Stimulated activated CD4-positive, alpha-beta T cell treated with anti-CD3 and anti-CD28 coated beads, Interleukin-2, amount 100 ng/mL, for 48 hours (primary cell): Measurements from ENCODE around the gene NAPA.
"Not testable (repeated sequence)": the region's sequence is repeated elsewhere in the genome, so short reads cannot be mapped to it uniquely, and the experiment has no call there.

Experiments used
- DNase-seq, 2 donors: peaks; one replicate each; pipeline ENCODE4 v3.0.0-alpha.2; 2020

NAPA gene

DNA sequence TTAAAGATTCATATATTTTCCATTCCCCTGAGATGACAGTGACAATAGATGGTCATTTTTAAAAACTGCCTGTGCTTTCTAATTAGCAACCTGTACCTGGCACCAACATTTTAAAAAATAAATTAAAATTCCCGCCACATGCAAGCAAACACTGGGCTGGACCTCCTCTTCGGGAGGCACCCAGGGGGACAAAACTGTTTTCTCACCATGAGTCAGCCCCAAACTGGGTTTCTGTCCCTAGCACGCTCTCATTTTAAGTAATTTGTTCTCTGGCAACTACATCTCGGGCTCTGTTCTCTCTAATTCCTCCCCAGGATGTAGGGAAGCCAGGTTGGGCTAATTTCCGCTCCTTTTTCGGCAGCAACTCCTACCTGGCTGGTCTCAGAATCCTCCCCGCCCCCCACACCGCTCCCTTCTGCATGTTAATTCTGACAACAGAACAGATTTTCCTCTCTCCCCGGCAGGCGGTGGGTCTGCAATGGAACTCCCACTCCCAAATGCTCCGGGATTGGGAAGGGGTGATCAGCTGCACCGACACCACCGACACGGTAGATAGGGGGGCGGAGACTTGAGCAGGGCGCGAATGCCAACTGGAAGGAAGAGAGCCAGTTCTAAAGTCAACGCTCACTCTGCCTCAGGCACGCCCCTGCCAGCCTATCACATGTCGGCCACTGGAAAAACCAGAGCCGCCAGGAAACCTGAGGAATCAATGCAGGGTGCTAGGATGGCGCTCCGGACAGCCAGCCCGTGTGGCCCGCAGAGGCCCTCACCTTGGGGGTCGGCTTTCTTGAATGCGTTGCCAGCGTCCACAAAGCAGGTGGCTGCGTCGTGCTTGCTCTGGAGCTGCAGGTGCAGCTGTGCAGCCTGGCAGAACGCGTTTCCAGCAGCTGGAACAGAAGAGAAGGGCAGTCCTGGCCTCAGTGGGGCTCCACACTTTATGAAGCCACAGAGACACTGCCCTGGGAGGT, 14.7 kb downstream of the NAPA start:
- DNase-seq = no peak

DNA sequence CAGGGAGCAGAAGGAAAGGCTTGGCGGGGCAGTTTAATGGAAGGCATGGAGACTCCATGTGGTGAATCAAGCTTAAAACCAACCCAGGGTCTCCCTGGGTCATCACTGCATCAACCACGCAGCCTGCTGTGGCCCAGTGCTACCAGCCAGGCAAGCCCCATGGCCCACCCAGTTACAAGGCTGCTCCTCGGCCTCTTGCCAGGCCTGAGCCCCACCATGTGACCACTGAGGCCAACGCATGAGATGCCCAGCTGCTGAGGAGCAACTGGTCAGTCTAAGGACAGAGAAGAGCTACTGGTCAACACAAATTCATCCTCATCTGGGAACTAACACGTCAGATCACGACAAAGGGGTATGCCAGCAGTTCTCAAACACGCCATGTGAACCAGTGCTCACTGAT, 15.5 kb downstream of the NAPA start:
- DNase-seq = no peak

DNA sequence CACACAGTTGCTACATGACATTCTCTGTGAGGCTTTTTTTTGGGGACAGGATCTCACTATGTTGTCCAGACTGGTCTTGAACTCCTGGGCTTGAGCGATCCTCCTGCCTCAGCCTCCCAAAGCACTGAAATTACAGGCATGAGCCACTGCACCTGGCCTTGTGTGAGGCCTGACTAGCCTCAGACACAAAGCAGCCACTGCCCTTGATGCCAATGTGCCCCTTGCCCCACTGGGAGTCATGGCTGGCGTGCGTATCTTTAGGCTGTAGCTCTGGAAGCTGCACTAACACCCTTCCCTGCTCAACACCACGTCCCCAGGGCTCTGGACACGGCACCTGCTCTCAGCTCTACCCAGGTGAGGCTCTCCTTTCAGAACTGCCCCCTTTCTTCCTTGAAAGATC, 16.3 kb downstream of the NAPA start:
- no peak for DNase-seq

DNA sequence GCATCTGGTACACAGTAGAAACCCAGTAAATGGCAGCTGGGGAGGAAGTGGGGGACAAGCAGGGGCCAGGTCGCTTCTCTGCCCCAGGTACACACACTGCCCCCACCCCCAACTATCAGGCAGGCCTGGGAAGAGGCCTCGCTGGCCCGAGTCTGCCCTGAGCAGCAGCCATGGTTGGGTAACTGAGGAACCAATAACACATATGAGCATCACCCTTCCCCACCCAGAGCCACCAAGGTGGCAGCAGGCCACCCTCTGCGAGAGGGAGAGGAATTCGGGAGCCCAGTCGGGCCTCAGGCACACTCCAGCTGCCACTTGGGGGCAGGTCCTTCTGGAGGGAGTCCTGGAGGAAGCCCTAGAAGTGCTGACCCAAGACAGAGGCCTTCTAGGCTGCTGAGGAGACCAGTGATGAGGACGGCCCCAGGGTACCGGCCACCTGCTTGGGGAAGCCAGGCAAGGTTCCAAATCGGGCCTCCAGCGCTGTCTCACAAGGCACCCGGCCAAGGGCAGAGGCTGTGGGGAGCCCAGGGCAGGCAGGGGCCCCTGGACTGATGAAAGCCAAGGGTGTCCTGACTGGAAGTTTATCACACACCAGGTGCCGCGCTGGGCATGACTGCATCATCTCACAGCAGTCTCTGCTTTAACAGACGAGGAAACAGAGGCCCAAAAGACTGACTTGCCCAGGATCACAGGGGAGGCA, 16.9 kb downstream of the NAPA start:
- no peak for DNase-seq

DNA sequence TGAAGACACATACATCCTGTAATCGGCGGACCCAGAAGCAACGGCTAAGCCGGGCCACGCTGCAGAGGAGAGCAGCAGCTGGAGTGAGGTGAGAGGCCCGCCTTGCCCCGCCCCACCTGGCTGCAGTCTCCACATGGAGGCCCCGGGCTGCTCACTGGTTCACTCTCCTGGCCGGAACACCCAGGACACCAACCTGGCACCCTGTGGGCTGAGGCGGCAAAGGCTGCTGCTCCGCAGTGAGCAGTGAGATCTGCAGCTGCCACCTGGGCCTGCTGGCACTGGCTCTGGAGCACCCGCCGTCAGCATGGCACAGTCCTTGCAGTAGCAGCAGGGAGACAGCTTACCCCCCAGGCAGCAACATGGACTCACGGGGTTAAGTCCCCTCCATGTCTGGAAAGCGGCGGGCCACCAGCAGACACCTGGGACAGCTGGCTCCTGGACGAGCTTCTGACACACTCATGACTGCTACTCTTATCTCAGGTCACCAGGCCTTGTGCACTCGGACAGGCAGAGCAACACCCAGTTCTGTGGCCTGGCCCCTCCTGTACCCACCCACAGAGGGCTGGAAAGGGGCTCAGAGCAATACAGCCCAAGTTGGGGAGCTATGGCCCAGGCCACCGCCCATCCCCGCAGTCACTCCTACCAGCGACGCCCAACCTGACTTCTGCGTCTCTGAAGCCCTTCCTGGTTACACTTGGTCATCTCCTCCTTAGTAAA, 17.7 kb downstream of the NAPA start:
- DNase-seq = no peak

DNA sequence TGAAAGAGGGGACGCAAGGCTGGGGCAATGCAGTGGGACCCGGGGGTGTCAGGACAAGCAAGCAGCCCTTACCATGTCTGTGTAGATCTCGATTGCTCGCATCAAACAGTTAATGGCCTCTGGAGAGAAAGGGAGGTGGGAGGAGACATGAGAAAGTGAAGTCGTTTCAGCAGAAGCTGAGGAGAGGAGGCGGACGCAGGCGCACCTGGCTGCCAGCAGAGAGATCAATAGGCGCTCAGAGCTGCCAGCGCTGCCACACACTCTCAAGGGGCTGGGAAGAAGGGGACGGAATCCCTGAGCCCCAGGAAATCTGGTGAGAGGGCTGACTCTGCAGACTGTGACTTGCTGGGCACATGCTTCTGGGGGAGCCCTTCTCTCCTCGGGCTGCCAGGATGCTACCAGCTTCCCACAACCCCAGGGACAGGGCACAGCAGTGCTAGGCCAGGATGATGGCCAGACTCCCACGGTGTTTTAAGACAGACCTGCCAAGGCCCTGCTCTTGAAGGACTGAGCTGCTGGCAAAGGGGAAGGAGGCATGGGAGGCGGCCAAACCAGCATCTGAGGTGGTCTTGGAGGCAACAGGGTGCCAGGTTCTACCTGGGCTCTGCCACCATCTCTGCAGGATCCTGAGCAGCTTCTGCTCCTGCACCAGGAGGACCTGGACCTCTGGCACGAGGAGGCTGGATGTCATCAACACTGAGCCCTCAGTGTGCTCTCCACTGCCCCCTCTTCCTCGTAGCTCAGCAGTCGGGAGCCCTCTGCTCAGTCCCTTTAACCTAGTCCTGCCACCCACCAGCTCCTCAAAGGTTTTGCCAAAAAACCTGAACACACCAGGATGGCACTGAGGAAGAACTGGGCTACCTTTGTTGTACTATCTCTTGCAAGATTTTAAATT, 19.1 kb downstream of the NAPA start:
- DNase-seq = no peak

DNA sequence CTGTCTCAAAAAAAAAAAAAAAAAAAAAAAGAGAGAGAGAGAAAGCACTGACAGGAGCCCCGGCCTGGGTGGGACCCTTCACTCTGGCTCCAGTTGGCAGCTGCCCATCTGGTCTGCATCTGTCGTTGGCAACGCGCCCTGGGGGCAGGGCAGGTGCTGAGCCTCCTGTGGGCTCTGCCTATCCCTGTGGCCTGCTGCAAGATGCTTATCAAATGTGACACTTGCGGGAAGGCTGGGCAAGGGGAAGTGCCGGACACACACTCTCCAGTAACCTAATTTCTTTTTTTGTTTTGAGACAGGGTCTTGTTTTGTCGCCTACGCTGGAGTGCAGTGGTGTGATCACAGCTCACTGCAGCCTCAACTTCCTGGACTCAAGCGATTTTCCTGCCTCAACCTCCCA, 20.1 kb downstream of the NAPA start:
- no peak for DNase-seq

DNA sequence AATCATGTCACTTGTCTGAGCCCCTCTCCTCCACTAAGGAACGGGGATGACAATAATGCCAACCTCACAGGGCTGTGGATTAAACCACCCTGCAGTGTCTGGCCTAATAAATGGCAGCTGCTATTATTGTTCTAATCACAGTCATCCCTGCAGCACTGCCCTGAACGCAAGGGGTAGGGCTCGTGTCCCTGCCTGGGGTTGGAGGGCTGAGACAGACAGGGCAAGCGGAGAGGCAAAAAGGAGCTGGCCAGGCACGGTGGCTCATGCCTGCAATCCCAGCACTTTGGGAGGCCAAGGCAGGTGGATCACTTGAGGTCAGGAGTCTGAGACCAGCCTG, 20.7 kb downstream of the NAPA start:
- DNase-seq = no peak

DNA sequence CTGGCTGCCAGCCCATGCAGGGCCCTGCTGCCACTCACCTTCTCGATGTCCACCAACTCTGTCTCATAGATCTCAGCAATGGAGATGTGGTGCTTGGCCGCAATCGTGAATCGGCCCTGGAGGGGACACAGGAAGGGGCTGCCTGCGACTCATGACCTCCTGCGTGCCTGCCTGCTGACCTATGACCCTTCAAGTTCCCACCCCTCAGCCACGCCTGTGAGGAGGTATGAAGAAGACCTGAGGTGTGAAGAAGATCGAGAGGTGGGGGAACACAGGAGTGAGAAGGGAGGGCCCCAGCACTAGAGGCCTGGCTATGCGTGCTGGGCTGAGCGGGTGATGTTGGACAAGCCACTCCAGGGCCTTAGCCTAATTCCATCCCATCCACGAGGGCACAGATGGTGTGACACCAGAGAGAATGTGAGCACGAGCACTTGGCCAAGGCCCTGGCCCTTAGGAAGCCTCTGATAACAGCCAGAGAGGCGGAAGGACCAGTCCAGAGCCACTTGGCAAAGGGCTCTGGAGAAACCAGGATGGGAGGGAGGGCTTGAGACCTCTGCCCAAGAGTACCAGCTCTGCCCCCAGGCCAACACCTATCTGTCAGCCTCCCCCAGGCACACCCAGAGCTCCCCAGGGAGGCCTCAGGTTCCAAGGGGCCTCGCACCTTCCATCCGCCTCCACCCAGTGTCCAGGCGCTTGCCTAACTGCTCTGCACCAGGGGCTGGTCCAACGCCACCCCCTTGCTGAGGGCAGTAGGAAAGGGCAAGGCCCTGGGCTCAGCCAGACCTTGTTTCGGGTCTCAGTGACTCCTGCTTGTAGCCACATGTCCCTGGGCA, 21.3 kb downstream of the NAPA start:
- no peak for DNase-seq

DNA sequence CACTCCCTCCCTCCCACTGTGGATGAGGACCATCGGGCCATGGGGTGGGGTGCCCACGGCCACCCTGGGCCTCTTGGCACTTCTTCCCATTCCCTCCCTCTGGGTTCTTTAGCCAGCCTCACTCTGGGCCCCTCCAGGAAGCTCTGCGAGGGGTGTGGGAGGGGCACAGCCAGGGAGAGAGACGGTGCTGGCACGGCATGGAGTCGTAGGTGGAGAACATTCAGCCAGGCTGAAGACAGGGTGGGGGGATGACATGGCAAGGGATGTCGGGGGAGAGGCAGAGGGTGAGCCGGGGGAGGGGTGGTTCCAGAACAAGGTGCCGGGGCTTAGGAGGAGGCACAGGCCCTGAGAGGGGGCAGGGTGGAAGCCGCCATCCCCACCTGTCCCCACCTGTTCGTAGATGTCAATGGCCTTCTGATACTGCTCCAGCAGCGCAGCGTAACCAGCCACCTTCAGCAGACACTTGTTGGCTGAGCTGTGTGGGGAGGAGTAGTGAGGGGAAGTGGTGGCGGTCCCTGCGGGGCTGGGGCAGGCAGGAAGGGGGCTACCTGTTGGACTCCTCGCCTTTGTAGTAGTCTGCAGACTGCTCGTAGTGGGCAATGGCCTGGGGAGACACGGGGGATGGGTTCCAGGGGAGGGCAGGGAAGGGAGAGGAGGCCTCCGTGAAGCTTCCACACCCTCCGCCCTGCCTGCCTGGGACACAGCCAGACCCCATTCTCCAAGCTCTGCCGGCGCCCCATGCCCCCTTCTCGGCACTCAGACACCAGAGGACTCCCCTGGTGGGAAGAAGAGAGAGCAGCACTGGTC, 22.1 kb downstream of the NAPA start:
- DNase-seq = no peak

DNA sequence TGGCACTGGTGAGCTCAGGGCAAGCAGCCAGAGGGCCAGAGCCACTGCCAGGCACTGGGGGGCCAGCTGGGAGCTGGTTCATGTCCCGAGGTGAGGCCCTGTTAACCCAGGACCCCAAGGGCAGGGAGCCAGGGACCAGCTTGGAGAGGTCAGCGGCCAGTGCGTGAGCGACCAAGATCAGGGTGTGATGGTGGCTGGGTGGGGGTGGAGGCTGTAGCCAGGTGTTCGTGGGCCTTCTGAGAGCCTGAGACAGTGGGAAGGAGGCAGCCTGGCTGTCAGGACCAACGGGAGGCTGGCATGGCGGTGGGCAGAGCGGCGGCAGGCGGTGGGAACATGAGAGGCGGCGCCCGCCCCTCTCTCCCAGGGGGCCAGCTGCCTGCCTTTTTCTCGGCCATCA, 22.7 kb downstream of the NAPA start:
- no peak for DNase-seq

DNA sequence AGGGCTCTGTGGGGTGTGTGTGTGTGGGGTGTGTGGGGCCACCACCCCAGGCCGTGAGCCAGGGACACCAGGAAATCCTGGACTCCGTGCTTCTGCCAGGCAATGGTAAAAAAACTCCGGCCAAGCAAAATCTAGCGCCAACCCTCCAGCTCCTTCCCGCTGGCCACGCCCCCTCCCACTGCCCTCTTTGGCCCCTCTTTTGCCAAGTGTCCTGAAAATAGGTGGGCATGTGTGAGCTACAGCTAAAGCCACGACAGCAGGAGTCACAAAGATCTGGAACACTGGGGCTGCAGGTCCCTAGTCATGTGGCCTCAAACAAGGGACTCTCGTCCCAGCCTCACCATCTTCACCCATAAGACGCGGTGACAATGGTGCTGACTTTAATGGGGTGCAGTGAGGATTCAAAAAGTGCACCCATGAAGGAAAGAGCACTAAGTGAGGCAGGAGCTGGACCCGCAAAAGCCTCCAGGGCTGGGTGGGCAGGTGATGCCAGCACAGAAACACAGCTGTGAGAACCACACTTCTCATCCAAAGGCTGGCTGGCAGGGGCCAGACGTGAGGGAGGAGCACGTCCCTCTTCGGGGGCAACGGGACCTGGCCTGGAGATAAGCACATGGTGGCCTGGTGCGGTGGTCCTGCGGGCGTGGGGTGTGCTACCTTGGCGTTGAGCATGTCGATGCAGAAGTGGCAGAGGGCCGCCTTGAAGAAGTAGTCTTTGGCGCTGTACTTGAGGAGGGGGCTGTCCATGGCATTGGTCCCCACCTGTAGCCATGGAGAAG, 23.3 kb downstream of the NAPA start:
- DNase-seq = no peak

DNA sequence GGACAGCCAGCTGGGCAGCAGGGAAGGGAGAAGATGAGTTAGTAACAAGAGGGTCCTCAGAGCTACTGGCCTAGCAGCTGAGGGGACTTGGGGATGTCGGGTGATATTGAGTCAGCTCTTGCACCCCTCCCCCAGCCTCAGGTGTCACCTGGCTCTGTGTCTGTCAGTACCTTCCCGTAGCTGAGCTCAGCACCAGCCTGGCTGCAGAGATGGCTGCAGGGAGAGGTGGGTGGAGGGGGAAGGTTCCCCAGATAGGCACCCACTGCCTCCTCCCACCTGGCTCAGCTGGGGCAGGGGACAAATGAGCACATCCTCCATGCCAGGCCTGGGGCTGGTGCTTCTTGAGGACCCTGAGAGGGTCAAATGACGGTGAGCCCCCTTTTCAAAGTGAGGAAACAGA, 24.0 kb downstream of the NAPA start:
- DNase-seq = no peak

DNA sequence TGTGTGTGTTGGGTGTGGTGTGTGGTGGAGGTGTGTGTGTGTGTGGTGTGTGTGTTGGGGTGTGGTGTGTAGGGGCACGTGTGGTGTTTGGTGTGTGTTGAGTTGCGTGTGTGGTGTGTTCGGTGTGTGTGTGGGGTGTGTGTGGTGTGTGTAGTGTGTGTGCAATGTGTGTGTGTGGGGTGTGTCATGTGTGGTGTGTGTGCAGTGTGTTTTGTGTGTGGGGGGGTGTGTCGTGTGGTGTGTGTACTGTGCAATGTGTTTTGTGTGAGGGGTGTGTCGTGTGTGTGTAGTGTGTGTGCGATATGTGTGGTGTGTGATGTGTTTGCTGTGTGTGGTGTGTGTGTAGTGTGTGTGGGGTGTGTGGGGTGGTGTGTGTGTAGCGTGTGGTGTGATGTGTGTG, 24.8 kb downstream of the NAPA start:
- DNase-seq = no peak

DNA sequence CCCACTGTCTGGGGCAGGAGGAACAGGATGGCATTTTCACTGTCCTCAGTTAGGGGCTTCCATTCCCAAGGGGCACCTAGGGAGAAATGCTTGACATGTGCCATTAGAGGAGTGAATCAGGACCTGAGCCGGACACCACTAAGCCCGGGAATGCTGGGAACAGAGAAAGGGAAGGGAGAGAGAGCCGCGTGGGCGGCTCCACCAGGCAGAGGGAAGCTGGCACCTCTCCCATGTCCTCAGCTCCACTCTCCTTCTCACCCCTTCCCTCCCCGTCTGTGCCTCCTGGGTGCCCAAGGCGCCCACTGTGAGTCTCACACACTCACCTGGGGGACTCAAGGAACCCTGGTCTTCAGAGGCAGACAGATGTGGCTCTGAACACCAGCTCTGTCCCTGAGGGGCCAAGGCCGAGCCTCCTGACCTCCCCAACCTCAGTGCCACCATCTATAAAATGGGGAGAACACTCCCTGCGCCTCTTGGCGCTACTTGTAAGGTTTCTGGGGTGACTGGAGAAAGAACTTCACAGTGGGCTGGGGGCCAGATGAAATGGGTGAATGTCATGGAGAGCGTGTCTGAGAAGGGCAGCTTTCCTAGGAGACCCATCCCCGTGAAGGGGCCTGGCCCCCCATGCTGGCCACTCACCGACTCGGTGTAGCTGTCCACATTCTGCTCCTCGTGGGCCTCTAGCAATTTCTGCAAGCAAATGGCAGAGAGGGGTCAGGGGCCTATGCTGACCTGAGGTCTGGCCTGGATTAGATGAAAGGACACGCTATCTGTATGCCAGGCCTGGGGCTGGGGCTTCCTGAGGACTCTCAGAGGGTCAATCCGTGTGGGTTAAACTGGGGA, 25.6 kb downstream of the NAPA start:
- no peak for DNase-seq

DNA sequence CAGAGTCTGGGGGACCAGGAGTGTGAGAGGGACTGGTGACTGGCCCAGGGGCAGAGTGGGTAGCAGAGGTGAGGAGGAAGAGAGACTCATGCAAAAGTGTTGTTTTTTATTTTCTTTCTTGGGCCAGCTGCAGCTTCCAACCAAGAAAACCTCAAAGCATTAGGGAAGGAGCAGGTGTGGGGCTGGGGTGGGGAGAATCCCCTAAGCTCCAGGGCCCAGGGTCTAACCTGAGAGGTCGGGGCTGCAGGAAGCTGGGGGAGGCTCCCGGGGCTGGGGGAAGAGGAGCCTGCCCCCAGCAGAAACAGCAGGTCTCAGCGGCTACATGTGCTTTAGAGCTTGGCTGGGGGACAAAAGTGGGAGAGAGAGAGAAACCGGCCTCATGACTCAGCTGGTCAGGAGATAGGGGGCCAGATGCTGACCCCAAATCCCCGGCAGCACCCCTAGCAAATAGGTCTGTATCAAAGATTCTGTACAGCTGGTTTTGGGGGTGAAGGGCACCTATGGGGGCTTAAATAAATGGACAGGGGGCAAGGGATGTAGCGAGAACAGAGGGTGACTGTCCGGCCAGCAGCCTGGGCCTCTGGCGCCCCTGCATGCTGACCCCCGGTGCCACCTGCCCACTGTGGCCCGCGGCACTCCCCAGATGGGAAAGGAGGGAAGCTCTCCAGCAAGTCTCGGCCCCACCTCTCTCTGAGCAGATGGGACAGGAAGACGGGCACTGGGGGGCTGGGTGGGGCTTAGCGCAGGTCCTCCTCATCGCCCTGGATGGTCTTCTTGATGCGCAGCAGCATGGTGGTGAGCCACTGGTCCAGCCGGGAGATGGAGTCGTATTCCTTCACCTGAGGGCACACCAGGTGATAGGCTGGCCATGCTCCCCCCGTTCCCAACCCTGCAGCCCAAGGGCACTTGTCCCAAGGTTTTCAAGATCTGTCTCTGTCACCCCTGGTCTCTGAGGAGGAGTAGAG, 27.0 kb downstream of the NAPA start:
- DNase-seq = no peak

DNA sequence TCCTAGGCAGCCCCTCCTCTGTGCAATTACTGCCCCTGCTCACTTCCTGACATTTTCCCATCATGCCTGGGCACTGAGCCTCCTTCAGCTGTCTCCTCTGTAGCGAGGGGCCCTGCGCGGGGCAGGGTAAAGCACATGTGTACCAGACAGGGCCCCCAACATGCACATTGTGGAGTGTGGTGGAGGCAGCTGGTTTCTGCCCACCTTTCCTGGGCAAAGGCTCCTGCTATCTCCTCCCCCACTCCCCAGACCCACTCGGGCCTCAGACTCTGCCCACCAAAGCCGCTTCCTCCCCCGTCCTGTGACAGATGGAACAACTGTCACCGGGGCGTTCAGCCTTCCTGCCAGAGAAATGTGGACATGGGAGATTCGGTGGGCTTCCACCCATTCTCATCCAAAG, 28.0 kb downstream of the NAPA start:
- no peak for DNase-seq

DNA sequence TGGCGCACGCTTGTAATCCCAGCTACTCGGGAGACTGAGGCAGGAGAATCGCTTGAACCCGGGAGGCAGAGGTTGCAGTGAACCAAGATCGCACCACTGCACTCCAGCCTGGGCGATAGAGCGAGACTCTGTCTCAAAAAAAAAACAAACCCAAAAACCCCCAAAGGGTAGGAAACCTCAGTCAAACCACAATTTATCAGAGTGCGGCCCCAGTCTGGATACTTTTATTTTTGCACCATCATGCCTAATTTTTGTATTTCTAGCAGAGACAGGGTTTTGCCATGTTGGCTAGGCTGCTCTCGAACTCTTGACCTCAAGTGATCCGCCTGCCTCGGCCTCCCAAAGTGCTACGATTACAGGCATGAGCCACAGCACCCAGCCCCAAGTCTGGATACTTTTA, 28.6 kb downstream of the NAPA start:
- not testable (repeated sequence) for DNase-seq
